ENCODE measurements around the gene USH1C. TPM values are rescaled to one million over a fixed set of nuclear protein-coding genes. Genes with fewer than 3 reads are reported as not detected.

USH1C gene
- polyA plus RNA-seq, 4 donors: 47.2 to 81.6 (median 67.8) TPM

GRCh38 chr11:17550450-17551346 lies 6.5 kb upstream of the USH1C start:
- DNase-seq (ENCODE audit: low read depth in 4 of 4, low spot score in 2 of 4): no peak

- DNase-seq (ENCODE audit: low read depth in 4 of 4, low spot score in 2 of 4): no peak
Measured at GRCh38 chr11:17548444-17548843, 4.2 kb upstream of the USH1C start.

- no peak for DNase-seq (ENCODE audit: low read depth in 4 of 4, low spot score in 2 of 4)
Measured at GRCh38 chr11:17547932-17548331, 3.7 kb upstream of the USH1C start.

- DNase-seq (ENCODE audit: low read depth in 4 of 4, low spot score in 2 of 4): peak in 1 of 4 donors; percentile 37
Measured at GRCh38 chr11:17547051-17547577, 2.9 kb upstream of the USH1C start, which contains the start of gene OTOG. TSS of gene OTOG (plus strand) at chr11:17547259. CDS start at chr11:17547373, 114 bp downstream.

- DNase-seq (ENCODE audit: low read depth in 4 of 4, low spot score in 2 of 4): no peak
Measured at GRCh38 chr11:17546240-17546639, 2.0 kb upstream of the USH1C start.

GRCh38 chr11:17543574-17544180 lies 539 bp downstream of the USH1C start:
- no peak for DNase-seq (ENCODE audit: low read depth in 4 of 4, low spot score in 2 of 4)

- DNase-seq (ENCODE audit: low read depth in 4 of 4, low spot score in 2 of 4): no peak
Measured at GRCh38 chr11:17543041-17543440, 1.2 kb downstream of the USH1C start.

- DNase-seq (ENCODE audit: low read depth in 4 of 4, low spot score in 2 of 4): no peak
Measured at GRCh38 chr11:17542249-17542648, 2.0 kb downstream of the USH1C start.

GRCh38 chr11:17541330-17541885 lies 2.8 kb downstream of the USH1C start:
- DNase-seq (ENCODE audit: low read depth in 4 of 4, low spot score in 2 of 4): no peak

GRCh38 chr11:17540807-17541206 lies 3.4 kb downstream of the USH1C start:
- DNase-seq (ENCODE audit: low read depth in 4 of 4, low spot score in 2 of 4): no peak

- DNase-seq (ENCODE audit: low read depth in 4 of 4, low spot score in 2 of 4): no peak
Measured at GRCh38 chr11:17538731-17539130, 5.5 kb downstream of the USH1C start.

GRCh38 chr11:17538054-17538453 lies 6.2 kb downstream of the USH1C start:
- no peak for DNase-seq (ENCODE audit: low read depth in 4 of 4, low spot score in 2 of 4)

GRCh38 chr11:17537261-17537660 lies 7.0 kb downstream of the USH1C start:
- DNase-seq (ENCODE audit: low read depth in 4 of 4, low spot score in 2 of 4): no peak

- DNase-seq (ENCODE audit: low read depth in 4 of 4, low spot score in 2 of 4): no peak
Measured at GRCh38 chr11:17535488-17535887, 8.7 kb downstream of the USH1C start.

- no peak for DNase-seq (ENCODE audit: low read depth in 4 of 4, low spot score in 2 of 4)
Measured at GRCh38 chr11:17533778-17534415, 10.3 kb downstream of the USH1C start.

GRCh38 chr11:17533341-17533740 lies 10.9 kb downstream of the USH1C start:
- DNase-seq (ENCODE audit: low read depth in 4 of 4, low spot score in 2 of 4): no peak

GRCh38 chr11:17532784-17533183 lies 11.4 kb downstream of the USH1C start:
- DNase-seq (ENCODE audit: low read depth in 4 of 4, low spot score in 2 of 4): no peak

GRCh38 chr11:17531636-17532113 lies 12.5 kb downstream of the USH1C start:
- no peak for DNase-seq (ENCODE audit: low read depth in 4 of 4, low spot score in 2 of 4)

GRCh38 chr11:17531071-17531600 lies 13.1 kb downstream of the USH1C start:
- no peak for DNase-seq (ENCODE audit: low read depth in 4 of 4, low spot score in 2 of 4)

GRCh38 chr11:17529844-17530185 lies 14.4 kb downstream of the USH1C start:
- no peak for DNase-seq (ENCODE audit: low read depth in 4 of 4, low spot score in 2 of 4)
